ENCODE data around the gene TRIM7.

DNA sequence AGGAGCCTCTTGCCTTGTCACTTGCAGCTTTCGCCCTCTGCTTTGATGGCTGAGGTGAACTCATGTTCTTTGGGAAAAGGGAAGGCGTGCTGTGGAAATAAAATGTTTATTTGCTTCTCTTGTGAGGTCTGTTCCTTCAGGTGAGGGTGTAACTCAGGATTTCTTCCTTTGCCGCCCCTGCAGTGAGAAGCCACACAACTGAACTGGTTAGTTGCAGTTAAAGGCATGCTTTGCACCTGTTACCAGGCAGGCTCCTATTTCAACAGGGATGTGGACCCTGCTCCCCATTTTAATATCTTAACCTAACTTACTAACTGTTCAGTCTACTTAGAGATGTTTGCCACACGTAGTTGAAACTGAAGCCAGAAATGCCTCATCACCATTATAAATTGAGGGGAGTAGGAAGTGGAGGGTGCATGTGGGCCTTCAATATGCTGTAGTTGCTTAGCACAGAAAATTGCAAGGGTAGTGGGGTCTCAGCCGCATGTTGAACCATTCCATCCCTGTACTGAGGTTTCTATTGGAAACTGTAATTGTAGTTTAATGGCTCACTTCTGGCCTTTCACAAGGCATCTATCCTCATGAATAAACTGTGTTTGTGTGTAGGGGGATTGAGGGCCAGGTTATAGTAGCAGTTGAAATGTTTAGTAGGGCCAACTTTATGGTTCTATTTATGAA, 30.8 kb upstream of the TRIM7 start:
- TF ChIP-seq HNRNPL (IDR thresholded peaks at IDR 0.05; ENCODE audit: low read depth, low read length) (no peak), TAF15 (IDR thresholded peaks at IDR 0.05; ENCODE audit: low read depth, low read length) (no peak), ZNF830 (CRISPR knock-in tag; IDR thresholded peaks at IDR 0.05) (no peak), PCBP2 (IDR thresholded peaks at IDR 0.05; ENCODE audit: low read depth, low read length, poor library complexity, severe bottlenecking) (no peak), DDX20 (tag; IDR thresholded peaks at IDR 0.05; ENCODE audit: low read depth) (no peak), YY1 (IDR thresholded peaks at IDR 0.05; ENCODE audit: borderline replicate concordance in 1 of 3, control insufficient read depth in 1 of 3, extremely low read depth in 1 of 3, insufficient read depth in 3 of 3, insufficient read length in 1 of 3, insufficient replicate concordance in 2 of 3, low read depth in 1 of 3, low read length in 2 of 3) (no peak), SIX5 (IDR thresholded peaks at IDR 0.05; ENCODE audit: borderline replicate concordance in 1 of 2, insufficient read depth in 1 of 2, low read depth in 1 of 2, low read length in 2 of 2) (no peak), SMARCE1 (IDR thresholded peaks at IDR 0.05) (no peak), TBP (optimal IDR thresholded peaks at IDR 0.05; ENCODE audit: low read depth, low read length) (no peak), TCF7 (IDR thresholded peaks at IDR 0.05; ENCODE audit: borderline replicate concordance) (no peak)
- TF ChIP-seq, protein P1, sequence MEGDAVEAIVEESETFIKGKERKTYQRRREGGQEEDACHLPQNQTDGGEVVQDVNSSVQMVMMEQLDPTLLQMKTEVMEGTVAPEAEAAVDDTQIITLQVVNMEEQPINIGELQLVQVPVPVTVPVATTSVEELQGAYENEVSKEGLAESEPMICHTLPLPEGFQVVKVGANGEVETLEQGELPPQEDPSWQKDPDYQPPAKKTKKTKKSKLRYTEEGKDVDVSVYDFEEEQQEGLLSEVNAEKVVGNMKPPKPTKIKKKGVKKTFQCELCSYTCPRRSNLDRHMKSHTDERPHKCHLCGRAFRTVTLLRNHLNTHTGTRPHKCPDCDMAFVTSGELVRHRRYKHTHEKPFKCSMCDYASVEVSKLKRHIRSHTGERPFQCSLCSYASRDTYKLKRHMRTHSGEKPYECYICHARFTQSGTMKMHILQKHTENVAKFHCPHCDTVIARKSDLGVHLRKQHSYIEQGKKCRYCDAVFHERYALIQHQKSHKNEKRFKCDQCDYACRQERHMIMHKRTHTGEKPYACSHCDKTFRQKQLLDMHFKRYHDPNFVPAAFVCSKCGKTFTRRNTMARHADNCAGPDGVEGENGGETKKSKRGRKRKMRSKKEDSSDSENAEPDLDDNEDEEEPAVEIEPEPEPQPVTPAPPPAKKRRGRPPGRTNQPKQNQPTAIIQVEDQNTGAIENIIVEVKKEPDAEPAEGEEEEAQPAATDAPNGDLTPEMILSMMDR (IDR thresholded peaks at IDR 0.05 in 2 of 3, conservative IDR thresholded peaks at IDR 0.05 in 1 of 3; ENCODE audit: insufficient read depth in 2 of 3, low read depth in 1 of 3, low read length in 3 of 3) = no peak
- TF ChIP-seq, protein P2, sequence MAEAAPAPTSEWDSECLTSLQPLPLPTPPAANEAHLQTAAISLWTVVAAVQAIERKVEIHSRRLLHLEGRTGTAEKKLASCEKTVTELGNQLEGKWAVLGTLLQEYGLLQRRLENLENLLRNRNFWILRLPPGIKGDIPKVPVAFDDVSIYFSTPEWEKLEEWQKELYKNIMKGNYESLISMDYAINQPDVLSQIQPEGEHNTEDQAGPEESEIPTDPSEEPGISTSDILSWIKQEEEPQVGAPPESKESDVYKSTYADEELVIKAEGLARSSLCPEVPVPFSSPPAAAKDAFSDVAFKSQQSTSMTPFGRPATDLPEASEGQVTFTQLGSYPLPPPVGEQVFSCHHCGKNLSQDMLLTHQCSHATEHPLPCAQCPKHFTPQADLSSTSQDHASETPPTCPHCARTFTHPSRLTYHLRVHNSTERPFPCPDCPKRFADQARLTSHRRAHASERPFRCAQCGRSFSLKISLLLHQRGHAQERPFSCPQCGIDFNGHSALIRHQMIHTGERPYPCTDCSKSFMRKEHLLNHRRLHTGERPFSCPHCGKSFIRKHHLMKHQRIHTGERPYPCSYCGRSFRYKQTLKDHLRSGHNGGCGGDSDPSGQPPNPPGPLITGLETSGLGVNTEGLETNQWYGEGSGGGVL (CRISPR knock-in tag; IDR thresholded peaks at IDR 0.05) = no peak
- TF ChIP-seq, protein P3, sequence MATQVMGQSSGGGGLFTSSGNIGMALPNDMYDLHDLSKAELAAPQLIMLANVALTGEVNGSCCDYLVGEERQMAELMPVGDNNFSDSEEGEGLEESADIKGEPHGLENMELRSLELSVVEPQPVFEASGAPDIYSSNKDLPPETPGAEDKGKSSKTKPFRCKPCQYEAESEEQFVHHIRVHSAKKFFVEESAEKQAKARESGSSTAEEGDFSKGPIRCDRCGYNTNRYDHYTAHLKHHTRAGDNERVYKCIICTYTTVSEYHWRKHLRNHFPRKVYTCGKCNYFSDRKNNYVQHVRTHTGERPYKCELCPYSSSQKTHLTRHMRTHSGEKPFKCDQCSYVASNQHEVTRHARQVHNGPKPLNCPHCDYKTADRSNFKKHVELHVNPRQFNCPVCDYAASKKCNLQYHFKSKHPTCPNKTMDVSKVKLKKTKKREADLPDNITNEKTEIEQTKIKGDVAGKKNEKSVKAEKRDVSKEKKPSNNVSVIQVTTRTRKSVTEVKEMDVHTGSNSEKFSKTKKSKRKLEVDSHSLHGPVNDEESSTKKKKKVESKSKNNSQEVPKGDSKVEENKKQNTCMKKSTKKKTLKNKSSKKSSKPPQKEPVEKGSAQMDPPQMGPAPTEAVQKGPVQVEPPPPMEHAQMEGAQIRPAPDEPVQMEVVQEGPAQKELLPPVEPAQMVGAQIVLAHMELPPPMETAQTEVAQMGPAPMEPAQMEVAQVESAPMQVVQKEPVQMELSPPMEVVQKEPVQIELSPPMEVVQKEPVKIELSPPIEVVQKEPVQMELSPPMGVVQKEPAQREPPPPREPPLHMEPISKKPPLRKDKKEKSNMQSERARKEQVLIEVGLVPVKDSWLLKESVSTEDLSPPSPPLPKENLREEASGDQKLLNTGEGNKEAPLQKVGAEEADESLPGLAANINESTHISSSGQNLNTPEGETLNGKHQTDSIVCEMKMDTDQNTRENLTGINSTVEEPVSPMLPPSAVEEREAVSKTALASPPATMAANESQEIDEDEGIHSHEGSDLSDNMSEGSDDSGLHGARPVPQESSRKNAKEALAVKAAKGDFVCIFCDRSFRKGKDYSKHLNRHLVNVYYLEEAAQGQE (IDR thresholded peaks at IDR 0.05; ENCODE audit: borderline replicate concordance) = no peak
- TF ChIP-seq, protein P3 (CRISPR knock-in tag; IDR thresholded peaks at IDR 0.05; ENCODE audit: low read depth) = no peak
